ENCODE data around the gene LMTK2. TPM values are rescaled to one million over a fixed set of nuclear protein-coding genes. Genes with fewer than 3 reads are reported as not detected.

Gene LMTK2
- total and polyA plus RNA-seq, 2 experiments from 2014 or later, result 6.1 to 30.8 TPM

DNA sequence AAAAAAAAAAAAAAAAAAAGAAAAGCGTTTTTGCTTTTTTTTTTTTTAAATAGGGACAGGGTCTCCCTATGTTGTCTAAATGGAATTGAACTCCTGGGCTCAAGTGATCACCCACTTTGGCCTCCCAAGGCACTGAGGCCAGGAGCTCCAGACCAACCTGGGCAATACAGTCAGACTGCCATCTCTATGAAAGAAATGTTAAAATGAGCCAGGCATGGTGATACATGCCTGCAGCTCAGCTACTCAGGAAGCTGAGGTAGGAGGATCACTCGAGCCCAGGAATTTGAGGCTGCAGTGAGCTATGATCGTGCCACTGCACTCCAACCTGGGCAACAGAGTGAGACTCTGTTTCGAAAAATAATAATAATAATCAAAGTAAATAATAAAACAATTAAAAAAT is 16.5 kb upstream of the LMTK2 start (continued):
- TF ChIP-seq, protein P1, sequence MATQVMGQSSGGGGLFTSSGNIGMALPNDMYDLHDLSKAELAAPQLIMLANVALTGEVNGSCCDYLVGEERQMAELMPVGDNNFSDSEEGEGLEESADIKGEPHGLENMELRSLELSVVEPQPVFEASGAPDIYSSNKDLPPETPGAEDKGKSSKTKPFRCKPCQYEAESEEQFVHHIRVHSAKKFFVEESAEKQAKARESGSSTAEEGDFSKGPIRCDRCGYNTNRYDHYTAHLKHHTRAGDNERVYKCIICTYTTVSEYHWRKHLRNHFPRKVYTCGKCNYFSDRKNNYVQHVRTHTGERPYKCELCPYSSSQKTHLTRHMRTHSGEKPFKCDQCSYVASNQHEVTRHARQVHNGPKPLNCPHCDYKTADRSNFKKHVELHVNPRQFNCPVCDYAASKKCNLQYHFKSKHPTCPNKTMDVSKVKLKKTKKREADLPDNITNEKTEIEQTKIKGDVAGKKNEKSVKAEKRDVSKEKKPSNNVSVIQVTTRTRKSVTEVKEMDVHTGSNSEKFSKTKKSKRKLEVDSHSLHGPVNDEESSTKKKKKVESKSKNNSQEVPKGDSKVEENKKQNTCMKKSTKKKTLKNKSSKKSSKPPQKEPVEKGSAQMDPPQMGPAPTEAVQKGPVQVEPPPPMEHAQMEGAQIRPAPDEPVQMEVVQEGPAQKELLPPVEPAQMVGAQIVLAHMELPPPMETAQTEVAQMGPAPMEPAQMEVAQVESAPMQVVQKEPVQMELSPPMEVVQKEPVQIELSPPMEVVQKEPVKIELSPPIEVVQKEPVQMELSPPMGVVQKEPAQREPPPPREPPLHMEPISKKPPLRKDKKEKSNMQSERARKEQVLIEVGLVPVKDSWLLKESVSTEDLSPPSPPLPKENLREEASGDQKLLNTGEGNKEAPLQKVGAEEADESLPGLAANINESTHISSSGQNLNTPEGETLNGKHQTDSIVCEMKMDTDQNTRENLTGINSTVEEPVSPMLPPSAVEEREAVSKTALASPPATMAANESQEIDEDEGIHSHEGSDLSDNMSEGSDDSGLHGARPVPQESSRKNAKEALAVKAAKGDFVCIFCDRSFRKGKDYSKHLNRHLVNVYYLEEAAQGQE (IDR thresholded peaks at IDR 0.05; ENCODE audit: unreplicated experiment), result no peak

DNA sequence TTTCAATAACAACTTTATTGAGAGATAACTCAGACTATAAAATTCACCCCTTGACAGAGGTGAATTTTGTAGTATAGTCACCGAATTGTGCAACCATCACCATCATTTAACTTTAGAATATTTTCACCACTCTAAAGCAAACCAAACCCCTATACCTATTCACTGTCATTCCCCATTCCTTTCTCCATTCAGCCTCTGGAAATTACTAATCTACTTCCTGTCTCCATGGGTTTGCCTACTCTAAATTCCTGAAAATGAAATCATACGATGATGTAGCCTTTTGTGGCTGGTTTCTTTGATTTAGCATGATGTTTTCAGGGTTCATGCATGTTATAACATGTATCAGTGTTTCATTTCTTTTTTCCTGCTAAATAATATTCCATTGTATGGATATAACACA is 15.6 kb upstream of the LMTK2 start:
- Mint-ChIP-seq H3K36me3 (ENCODE audit: low read depth) (no peaks in the 10 kb centered on the region), H3K9me3 (peaks cover 7% of the 10 kb centered on the region; the same call in 2 of the 3 replicates), H3K27ac (no peak overlapping the region), H3K4me3 (no peak overlapping the region), H3K27me3 (ENCODE audit: insufficient read depth, low read depth, poor library complexity) (peaks cover 2% of the 10 kb centered on the region), H3K4me1 (no peaks in the 10 kb centered on the region)
- Histone ChIP-seq H3K9me2 (ENCODE audit: insufficient read depth) (no peaks in the 10 kb centered on the region), H4K20me1 (replicated peaks; ENCODE audit: insufficient read depth) (no peaks in the 10 kb centered on the region), H3K27me3 (ENCODE audit: insufficient read depth) (no peaks in the 10 kb centered on the region), H3K4me2 (no peak overlapping the region), H2AFZ (no peak overlapping the region), H3K4me3 (no peak overlapping the region), H3K79me2 (replicated peaks; ENCODE audit: insufficient read depth) (no peaks in the 10 kb centered on the region), H3K27ac (ENCODE audit: low read depth) (no peak overlapping the region), H3F3A (replicated peaks; ENCODE audit: low read depth) (no peaks in the 10 kb centered on the region), H3K36me3 (ENCODE audit: insufficient read depth) (no peaks in the 10 kb centered on the region), H3K4me1 (ENCODE audit: insufficient read depth) (no peaks in the 10 kb centered on the region)
- TF ChIP-seq ZNF114 (CRISPR knock-in tag; IDR thresholded peaks at IDR 0.05) (no peak), NANOG (IDR thresholded peaks at IDR 0.05; ENCODE audit: borderline replicate concordance) (no peak), STAT1 (IDR thresholded peaks at IDR 0.05; ENCODE audit: unreplicated experiment) (no peak), EZH2 (IDR thresholded peaks at IDR 0.05; ENCODE audit: low read depth, unreplicated experiment) (no peak), ZNF331 (CRISPR knock-in tag; IDR thresholded peaks at IDR 0.05; ENCODE audit: low read depth) (no peak)
- TF ChIP-seq, protein P2, sequence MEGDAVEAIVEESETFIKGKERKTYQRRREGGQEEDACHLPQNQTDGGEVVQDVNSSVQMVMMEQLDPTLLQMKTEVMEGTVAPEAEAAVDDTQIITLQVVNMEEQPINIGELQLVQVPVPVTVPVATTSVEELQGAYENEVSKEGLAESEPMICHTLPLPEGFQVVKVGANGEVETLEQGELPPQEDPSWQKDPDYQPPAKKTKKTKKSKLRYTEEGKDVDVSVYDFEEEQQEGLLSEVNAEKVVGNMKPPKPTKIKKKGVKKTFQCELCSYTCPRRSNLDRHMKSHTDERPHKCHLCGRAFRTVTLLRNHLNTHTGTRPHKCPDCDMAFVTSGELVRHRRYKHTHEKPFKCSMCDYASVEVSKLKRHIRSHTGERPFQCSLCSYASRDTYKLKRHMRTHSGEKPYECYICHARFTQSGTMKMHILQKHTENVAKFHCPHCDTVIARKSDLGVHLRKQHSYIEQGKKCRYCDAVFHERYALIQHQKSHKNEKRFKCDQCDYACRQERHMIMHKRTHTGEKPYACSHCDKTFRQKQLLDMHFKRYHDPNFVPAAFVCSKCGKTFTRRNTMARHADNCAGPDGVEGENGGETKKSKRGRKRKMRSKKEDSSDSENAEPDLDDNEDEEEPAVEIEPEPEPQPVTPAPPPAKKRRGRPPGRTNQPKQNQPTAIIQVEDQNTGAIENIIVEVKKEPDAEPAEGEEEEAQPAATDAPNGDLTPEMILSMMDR (conservative IDR thresholded peaks at IDR 0.05; ENCODE audit: low read depth in 2 of 2), result no peak
- TF ChIP-seq, protein P1 (IDR thresholded peaks at IDR 0.05; ENCODE audit: unreplicated experiment), result no peak
- TF ChIP-seq, protein P3, sequence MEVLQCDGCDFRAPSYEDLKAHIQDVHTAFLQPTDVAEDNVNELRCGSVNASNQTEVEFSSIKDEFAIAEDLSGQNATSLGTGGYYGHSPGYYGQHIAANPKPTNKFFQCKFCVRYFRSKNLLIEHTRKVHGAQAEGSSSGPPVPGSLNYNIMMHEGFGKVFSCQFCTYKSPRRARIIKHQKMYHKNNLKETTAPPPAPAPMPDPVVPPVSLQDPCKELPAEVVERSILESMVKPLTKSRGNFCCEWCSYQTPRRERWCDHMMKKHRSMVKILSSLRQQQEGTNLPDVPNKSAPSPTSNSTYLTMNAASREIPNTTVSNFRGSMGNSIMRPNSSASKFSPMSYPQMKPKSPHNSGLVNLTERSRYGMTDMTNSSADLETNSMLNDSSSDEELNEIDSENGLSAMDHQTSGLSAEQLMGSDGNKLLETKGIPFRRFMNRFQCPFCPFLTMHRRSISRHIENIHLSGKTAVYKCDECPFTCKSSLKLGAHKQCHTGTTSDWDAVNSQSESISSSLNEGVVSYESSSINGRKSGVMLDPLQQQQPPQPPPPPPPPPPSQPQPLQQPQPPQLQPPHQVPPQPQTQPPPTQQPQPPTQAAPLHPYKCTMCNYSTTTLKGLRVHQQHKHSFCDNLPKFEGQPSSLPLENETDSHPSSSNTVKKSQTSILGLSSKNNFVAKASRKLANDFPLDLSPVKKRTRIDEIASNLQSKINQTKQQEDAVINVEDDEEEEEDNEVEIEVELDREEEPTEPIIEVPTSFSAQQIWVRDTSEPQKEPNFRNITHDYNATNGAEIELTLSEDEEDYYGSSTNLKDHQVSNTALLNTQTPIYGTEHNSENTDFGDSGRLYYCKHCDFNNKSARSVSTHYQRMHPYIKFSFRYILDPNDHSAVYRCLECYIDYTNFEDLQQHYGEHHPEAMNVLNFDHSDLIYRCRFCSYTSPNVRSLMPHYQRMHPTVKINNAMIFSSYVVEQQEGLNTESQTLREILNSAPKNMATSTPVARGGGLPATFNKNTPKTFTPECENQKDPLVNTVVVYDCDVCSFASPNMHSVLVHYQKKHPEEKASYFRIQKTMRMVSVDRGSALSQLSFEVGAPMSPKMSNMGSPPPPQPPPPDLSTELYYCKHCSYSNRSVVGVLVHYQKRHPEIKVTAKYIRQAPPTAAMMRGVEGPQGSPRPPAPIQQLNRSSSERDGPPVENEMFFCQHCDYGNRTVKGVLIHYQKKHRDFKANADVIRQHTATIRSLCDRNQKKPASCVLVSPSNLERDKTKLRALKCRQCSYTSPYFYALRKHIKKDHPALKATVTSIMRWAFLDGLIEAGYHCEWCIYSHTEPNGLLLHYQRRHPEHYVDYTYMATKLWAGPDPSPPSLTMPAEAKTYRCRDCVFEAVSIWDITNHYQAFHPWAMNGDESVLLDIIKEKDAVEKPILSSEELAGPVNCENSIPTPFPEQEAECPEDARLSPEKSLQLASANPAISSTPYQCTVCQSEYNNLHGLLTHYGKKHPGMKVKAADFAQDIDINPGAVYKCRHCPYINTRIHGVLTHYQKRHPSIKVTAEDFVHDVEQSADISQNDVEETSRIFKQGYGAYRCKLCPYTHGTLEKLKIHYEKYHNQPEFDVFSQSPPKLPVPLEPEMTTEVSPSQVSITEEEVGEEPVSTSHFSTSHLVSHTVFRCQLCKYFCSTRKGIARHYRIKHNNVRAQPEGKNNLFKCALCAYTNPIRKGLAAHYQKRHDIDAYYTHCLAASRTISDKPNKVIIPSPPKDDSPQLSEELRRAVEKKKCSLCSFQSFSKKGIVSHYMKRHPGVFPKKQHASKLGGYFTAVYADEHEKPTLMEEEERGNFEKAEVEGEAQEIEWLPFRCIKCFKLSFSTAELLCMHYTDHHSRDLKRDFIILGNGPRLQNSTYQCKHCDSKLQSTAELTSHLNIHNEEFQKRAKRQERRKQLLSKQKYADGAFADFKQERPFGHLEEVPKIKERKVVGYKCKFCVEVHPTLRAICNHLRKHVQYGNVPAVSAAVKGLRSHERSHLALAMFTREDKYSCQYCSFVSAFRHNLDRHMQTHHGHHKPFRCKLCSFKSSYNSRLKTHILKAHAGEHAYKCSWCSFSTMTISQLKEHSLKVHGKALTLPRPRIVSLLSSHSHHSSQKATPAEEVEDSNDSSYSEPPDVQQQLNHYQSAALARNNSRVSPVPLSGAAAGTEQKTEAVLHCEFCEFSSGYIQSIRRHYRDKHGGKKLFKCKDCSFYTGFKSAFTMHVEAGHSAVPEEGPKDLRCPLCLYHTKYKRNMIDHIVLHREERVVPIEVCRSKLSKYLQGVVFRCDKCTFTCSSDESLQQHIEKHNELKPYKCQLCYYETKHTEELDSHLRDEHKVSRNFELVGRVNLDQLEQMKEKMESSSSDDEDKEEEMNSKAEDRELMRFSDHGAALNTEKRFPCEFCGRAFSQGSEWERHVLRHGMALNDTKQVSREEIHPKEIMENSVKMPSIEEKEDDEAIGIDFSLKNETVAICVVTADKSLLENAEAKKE (CRISPR knock-in tag; IDR thresholded peaks at IDR 0.05), result no peak
- DNase-seq (ENCODE audit: low spot score) (no peak), ATAC-seq (no peak)
